Measurements from ENCODE around the gene SEC24B. TPM values are rescaled to one million over a fixed set of nuclear protein-coding genes. Genes with fewer than 3 reads are reported as not detected.

SEC24B gene
- total and polyA plus RNA-seq, 12 donors = 8.4 to 49.3 (median 29.8) TPM

DNA sequence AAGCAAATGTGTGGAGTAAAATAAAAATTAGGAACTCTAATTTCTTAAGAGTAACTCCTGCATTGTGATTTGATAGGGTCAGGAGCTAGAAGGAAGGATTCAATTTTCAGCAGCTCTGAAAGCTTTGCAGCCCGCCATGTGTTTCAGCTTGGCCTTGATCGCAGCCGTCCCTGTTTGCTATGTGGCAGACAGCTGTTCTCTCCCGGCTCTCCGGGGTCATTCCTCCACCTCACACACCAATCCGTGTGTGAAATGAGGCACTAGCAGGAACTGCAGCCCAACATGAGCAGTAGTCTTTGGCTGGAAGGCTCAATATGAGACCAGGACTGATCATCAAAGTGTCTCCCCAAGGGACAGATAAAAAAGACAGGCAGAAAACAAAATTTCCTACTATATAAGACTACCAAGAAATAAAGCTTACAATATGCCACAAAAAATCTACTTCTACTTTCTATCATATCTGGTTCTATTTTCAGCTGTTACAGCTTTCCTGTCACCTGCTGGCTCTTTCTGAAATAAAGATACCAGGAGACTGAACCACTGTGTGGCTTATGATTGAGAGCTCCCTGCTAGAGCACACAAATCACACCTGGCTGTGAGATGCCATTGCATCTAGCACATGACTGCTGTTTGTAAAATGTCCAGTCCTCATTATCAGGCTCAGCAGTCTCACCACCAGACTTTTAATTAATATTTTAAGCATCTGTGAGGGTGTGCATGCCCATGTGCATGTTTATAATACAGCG, 44.1 kb upstream of the SEC24B start:
- Histone ChIP-seq H3K4me3 (no peak overlapping the region), H3K4me1 (replicated peaks in 1 of 2) (no peaks in the 10 kb centered on the region), H3K36me3 (replicated peaks in 1 of 2) (no peaks in the 10 kb centered on the region), H3K27ac (no peak overlapping the region), H3K9me3 (replicated peaks in 1 of 3) (no peaks in the 10 kb centered on the region), H3K27me3 (no peaks in the 10 kb centered on the region)
- intact Hi-C loops (cut with DNase I) = no loop called here
- WGBS, 4 donors = 36 to 48% (median 47%) methylated on average over 7 of the region's 7 CpGs
- no peak for TF ChIP-seq POLR2A (IDR thresholded peaks at IDR 0.05)
- TF ChIP-seq, protein P1, sequence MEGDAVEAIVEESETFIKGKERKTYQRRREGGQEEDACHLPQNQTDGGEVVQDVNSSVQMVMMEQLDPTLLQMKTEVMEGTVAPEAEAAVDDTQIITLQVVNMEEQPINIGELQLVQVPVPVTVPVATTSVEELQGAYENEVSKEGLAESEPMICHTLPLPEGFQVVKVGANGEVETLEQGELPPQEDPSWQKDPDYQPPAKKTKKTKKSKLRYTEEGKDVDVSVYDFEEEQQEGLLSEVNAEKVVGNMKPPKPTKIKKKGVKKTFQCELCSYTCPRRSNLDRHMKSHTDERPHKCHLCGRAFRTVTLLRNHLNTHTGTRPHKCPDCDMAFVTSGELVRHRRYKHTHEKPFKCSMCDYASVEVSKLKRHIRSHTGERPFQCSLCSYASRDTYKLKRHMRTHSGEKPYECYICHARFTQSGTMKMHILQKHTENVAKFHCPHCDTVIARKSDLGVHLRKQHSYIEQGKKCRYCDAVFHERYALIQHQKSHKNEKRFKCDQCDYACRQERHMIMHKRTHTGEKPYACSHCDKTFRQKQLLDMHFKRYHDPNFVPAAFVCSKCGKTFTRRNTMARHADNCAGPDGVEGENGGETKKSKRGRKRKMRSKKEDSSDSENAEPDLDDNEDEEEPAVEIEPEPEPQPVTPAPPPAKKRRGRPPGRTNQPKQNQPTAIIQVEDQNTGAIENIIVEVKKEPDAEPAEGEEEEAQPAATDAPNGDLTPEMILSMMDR (IDR thresholded peaks at IDR 0.05) = no peak
- DNase-seq = peak in 3 of 7 donors; percentile 18 to 32 (median 18)

- no peaks in the 10 kb centered on the region for H3K36me3 ChIP-seq (replicated peaks in 1 of 2)
- no peaks in the 10 kb centered on the region for H3K27me3 ChIP-seq
- H3K4me3 ChIP-seq = no peak overlapping the region
- DNase-seq = no peak
- TF ChIP-seq, protein P1 (IDR thresholded peaks at IDR 0.05) = no peak
- TF ChIP-seq POLR2A (IDR thresholded peaks at IDR 0.05) = no peak
- no peak overlapping the region for H3K27ac ChIP-seq
- no peaks in the 10 kb centered on the region for H3K9me3 ChIP-seq (replicated peaks in 1 of 3)
- H3K4me1 ChIP-seq (replicated peaks in 1 of 2) = no peaks in the 10 kb centered on the region
- intact Hi-C loops (cut with DNase I) = no loop called here
These were observed 43.4 kb upstream of the SEC24B start for GRCh38 chr4:109390115-109390768.

DNA sequence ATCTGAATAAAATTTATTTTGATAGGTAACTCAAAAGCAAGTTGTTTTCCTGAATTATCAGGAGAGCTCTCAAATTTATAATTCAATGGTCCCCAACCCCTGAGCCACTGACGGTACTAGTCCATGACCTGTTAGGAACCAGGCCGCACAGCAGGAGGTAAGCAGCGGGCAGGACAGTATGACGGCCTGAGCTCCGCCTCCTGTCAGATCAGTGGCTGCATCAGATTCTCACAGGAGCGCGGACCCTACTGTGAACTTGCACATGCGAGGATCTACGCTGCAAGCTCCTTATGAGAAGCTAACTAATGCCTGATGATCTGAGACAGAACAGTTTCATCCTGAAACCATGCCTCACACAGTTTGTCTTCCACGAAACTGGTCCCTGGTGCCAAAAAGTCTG, 37.9 kb upstream of the SEC24B start:
- H3K36me3 ChIP-seq (replicated peaks in 1 of 2) = no peaks in the 10 kb centered on the region
- no peaks in the 10 kb centered on the region for H3K4me1 ChIP-seq (replicated peaks in 1 of 2)
- H3K4me3 ChIP-seq = no peak overlapping the region
- H3K27ac ChIP-seq = no peak overlapping the region
- intact Hi-C loops (cut with DNase I) = no loop called here
- no peaks in the 10 kb centered on the region for H3K27me3 ChIP-seq
- no peaks in the 10 kb centered on the region for H3K9me3 ChIP-seq (replicated peaks in 1 of 3)
- WGBS, 4 donors = 72 to 84% (median 75%) methylated on average over 9 to 10 of the region's 10 CpGs
- no peak for DNase-seq
- TF ChIP-seq, protein P1 (IDR thresholded peaks at IDR 0.05) = no peak
- no peak for TF ChIP-seq POLR2A (IDR thresholded peaks at IDR 0.05)

DNA sequence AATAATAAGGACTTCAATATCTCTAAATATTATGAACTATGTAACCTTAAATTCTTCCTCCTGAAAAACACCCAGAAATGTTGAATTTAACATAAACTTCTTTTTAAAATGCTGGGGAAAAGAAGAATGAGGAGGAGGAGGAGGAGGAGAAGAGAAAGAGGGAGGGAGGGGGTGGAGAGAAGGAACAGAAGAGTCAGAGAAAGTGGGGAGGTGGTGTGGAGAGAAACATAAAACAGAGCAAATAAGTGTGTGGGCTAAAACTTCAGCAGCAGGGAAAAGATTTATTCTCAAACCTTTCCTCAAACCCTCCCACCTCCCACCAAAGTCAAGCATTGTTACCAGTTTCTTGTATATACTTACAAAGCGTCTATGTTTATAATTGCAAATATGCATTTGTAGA, 34.7 kb upstream of the SEC24B start:
- no peaks in the 10 kb centered on the region for H3K36me3 ChIP-seq (replicated peaks in 1 of 2)
- H3K27me3 ChIP-seq = no peaks in the 10 kb centered on the region
- no peak for DNase-seq
- no peak overlapping the region for H3K4me3 ChIP-seq
- TF ChIP-seq, protein P1 (IDR thresholded peaks at IDR 0.05) = no peak
- no peak for TF ChIP-seq POLR2A (IDR thresholded peaks at IDR 0.05)
- WGBS, 4 donors = 80 to 98% (median 94%) methylated on average over 1 of the region's 1 CpG
- no peak overlapping the region for H3K27ac ChIP-seq
- H3K9me3 ChIP-seq (replicated peaks in 1 of 3) = no peaks in the 10 kb centered on the region
- H3K4me1 ChIP-seq (replicated peaks in 1 of 2) = no peaks in the 10 kb centered on the region
- intact Hi-C loops (cut with DNase I) = no loop called here

All from adrenal gland (tissue), 12 donors.